SH-SY5Y (cell line): ENCODE results near the gene CENPN.

Experiments
- GATA2 ChIP-seq: IDR thresholded peaks from 2 replicates; pipeline ENCODE4 v1.6.1; 2011; ENCODE audit warnings: mild to moderate bottlenecking, low read depth, low read length
- GATA3 ChIP-seq: IDR thresholded peaks from 2 replicates; pipeline ENCODE4 v1.6.1; 2011; ENCODE audit warnings: low read depth, mild to moderate bottlenecking, low read length, moderate library complexity

CENPN gene, protein sequence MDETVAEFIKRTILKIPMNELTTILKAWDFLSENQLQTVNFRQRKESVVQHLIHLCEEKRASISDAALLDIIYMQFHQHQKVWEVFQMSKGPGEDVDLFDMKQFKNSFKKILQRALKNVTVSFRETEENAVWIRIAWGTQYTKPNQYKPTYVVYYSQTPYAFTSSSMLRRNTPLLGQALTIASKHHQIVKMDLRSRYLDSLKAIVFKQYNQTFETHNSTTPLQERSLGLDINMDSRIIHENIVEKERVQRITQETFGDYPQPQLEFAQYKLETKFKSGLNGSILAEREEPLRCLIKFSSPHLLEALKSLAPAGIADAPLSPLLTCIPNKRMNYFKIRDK

GRCh38 chr16:81006813-81007695 lies at the start of gene CENPN, which contains the start of gene CMC2:
Gene CENPN (plus strand): TSS chr16:81007214. CDS start chr16:81011940, 4,726 bp downstream.
Gene CMC2 (minus strand): TSS chr16:81006885. CDS start chr16:80997394, 9,491 bp downstream.
- no peak for TF ChIP-seq GATA2
- no peak for TF ChIP-seq GATA3

- TF ChIP-seq GATA2 (no peak), GATA3 (no peak)
These were observed 48.7 kb upstream of the CENPN start for GRCh38 chr16:80958284-80958683.

DNA sequence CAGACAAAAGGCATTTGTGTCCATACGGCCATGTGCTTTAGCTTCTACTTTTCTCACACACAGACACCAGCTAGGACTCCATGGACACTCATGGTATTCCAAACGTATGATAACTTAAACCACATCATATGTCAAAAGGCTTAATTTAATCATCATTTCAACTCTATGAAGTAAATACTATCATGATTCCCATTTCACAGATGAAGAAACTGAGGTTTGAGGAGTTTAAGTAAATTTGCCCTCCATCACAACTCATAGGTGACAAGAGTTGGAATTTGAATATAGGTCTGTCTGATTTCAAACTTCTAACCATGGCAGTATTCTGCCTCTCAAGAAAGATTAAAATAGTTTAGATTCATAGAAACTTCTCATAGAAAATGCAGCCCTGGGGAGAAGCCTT lies 44.1 kb upstream of the CENPN start:
- TF ChIP-seq GATA2 (no peak), GATA3 (no peak)

- TF ChIP-seq GATA2 (no peak), GATA3 (no peak)
These were observed 42.7 kb upstream of the CENPN start for GRCh38 chr16:80964351-80964750.

GRCh38 chr16:80966617-80967016 lies 40.4 kb upstream of the CENPN start:
- TF ChIP-seq GATA2 (no peak), GATA3 (no peak)

DNA sequence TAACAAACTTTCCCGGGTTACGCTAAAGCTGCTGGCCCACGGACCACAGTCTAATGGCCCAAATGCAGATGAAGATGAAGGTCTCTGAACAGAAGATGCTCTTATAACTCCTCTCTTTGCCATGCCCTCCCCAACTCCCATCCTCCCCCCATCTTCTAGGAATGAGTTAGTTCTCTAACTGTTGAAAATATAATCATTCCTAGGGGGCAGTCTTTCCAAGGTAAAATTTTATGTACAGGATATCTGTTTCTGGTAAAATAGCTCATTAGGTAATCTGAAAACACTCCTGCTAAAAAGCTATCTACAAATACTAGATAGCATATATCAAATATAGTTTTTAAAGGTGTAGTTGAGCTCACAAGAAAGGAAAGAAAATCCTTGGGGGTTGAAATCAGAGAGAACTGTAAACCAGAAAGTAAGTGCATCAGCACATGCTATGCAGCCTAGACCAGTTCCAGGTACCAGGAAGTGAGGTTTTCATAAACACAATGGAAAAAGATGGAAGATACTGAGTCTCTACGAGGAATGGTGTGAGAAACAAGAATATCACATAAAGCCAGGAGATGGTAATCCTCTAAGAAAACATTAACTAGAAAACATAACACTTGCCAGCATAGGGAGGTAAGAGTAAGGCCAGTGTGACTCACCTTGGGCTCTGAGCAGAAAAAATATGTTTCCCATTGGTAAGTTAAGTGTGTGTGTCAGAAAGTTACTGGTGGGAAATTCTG lies 38.5 kb upstream of the CENPN start:
- no peak for TF ChIP-seq GATA2
- no peak for TF ChIP-seq GATA3

DNA sequence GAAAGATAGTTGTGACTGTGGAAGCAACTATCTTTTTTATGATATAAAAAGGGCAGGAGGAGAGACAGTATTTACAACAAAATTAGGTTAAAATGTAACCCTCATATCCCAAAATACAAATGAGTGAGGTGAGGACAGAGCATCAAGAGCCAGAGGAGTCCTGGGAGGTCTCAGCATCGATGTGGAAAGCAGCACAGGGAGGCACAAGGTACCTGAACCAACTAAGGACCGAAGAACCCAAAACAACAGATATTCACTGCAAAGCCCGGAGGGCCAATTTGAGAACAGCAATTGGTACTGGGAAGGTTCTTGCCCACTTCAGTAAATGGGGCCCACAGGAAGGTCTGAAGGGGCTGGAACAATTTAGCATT lies 37.9 kb upstream of the CENPN start:
- TF ChIP-seq GATA3: no peak
- TF ChIP-seq GATA2: no peak

- TF ChIP-seq GATA3 (no peak), GATA2 (no peak)
These were observed 35.2 kb upstream of the CENPN start for GRCh38 chr16:80971819-80972218.

DNA sequence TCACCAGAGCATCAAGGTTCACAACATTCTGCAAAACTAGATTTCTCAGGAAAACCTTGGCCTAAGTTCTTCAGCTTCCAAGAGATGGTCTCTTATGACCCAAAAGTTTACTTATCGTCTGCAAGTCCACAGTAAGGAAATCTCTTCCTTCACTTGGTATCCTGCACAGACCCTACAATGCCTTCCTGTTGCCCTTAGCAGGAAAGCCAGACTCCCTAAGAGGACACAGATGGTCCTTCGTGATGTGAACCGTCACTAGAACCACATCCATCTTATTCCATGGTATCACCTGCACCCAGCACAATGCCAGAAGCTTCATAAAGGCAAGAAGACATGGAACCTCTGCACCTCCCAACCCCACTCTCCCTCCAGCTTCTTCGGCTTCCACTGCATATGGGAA lies 34.4 kb upstream of the CENPN start:
- TF ChIP-seq GATA3: no peak
- no peak for TF ChIP-seq GATA2

GRCh38 chr16:80973991-80974390 lies 33.0 kb upstream of the CENPN start:
- TF ChIP-seq GATA3: no peak
- TF ChIP-seq GATA2: no peak

- no peak for TF ChIP-seq GATA3
- no peak for TF ChIP-seq GATA2
These were observed 32.2 kb upstream of the CENPN start for GRCh38 chr16:80974649-80975376.

DNA sequence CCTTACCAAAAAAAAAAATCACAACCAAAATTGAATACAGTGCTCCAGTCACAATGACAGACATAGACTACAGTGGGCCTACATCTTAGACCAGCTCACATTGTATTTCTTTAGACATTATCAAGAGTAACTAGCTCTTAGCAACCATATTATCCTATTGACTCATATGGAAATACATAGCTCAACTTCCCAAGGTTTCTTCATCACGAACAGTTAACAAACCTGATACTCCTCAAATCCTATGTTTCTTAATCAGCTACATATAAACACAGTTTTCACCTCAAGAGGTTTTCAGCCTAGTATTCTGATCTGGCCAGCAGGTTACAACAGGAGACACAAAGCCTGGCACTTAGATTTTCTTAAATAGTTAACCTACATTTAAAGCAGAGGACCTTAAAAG lies 30.1 kb upstream of the CENPN start:
- TF ChIP-seq GATA3: no peak
- TF ChIP-seq GATA2: no peak

- no peak for TF ChIP-seq GATA2
- no peak for TF ChIP-seq GATA3
These were observed 25.9 kb upstream of the CENPN start for GRCh38 chr16:80981103-80981502.
